Hematopoietic multipotent progenitor cell treated with erythropoietin and hydrocortisone succinate and interleukin-3 and kit ligand, for 15 days (in vitro differentiated cells): ENCODE results near the gene ZSCAN31.

Experiments
- DNase-seq: peaks from one replicate; pipeline ENCODE4 v3.0.0-alpha.2; 2015; ENCODE audit warnings: low spot score

The ZSCAN31 gene

DNA sequence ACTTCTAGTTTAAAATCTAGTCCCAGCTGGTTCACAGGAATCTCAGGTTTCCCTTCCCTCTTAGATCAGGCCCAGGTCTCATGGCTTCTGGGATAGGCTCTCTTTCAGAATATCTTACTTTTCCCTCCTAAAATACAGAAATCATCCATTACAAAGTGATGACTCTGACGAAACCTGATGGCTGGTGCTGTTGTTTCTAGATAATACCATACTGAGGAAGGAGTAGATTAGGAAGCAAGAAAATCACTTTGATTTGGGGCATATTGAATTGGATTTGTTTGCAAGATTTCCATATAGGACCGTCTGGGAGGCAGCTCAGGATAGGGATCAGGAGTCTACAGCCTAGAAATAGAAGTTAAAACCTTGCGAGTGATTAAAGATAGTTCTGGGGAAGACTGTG lies 17.4 kb upstream of the ZSCAN31 start:
- DNase-seq, result no peak

DNA sequence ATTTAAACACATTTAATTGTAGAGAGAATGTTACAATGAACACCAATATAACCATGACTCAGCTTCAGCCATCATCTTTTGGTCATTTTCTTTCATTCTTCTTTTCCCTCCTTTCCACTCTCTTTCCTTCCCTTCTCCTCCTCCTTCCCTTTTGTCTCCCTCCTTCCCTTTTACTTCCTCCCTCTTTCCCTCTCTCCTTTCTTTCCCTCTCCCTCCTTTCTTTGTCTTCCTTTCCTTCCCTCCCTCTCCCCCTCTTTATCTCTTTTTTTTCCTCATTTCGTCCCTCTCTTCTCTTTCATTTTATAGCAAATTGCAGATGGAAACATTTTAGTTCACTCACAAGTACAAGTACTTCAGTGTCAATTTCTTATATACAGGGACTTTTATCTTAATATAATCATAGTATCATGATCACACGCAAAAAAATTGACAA lies 15.6 kb upstream of the ZSCAN31 start:
- DNase-seq, result no peak

DNA sequence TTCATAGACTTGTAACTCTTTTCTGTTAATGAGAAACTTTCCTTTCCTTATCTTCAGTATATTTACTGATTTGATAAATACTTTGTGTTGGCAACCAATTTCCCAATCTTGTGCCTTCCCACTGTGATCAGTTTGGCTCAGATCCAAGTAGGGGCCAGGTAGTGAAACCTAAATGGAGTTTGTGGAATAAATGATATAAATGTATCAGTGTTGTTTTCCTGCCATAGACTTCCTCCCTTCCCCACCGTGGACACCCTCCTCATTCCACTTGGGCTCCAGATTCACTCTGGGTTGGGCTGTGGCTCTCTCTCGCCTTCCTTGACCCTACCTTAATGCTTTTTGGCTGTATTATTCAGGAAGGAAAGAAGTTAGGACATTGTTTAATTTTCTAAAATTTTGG lies 15.1 kb upstream of the ZSCAN31 start:
- DNase-seq, result no peak

DNA sequence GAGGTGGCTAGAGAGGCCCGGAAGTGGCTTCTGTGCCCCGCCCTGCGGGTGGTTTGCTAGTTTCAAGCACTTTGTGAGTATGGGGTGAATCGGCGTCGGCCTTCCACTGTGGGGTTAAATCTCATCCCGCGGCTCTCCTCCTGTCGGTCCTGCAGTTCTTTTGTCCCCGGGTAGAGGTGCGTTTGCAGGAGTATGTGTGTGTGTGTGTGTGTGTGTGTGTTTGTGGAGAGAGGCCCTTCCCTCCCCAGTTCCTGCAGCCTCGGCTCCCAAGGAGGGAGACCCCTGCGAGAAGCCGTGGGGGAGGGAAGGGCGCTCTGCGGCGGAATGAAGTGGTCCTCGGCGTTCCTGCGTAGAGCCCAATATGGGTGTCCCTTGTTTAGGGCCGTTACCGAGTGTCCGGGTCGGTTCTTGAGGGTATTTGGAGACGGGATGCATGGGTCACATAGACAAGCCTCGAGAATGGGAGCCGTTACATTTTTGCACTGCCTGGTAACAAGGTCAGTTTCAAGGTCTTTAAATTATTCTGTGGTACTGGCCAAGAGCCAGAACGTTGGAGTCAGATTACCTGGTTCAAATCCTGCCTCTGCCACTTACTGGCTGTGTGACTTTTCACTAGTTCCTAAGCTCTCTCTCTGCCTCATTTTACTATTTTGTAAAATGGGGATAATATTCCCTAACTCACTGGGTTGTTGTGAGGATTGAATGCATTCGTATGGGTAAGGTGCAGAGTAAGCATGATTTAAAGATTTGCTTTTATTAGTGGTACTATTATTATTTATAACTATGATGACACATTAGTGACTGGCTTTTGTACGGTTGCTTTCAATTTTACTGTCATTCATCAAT lies 14.2 kb upstream of the ZSCAN31 start, which contains the start of gene ZKSCAN3:
ZKSCAN3 (plus strand) TSS at position 56 of the 846 bp plus-strand sequence. CDS start 9,640 bp downstream, outside the sequence.
- peak; percentile 83 for DNase-seq

DNA sequence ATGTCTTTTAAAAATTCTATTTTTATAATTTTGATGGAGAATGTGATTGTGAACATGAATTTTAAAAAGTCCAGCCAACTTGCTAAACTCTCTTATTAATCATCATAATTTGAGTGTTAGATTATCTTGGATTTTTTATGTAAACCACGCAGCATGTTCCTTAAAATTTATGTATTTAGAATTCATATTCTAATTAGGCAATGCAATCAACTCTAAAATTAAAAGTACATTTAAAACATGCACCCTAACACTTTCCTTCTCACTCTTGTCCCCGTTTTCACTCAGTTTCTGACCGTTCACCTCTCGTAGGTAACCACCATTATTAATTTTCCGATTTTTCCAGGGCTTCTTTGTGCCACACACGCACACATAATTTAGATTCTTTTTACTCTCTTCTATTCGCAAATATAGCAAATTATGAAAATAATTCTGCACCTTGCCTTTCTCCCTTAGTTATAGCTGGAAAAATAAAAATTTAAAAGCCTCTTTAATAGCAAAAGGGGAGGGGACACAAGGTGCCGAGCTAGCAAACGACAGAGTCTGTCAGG lies 13.5 kb upstream of the ZSCAN31 start:
- no peak for DNase-seq

DNA sequence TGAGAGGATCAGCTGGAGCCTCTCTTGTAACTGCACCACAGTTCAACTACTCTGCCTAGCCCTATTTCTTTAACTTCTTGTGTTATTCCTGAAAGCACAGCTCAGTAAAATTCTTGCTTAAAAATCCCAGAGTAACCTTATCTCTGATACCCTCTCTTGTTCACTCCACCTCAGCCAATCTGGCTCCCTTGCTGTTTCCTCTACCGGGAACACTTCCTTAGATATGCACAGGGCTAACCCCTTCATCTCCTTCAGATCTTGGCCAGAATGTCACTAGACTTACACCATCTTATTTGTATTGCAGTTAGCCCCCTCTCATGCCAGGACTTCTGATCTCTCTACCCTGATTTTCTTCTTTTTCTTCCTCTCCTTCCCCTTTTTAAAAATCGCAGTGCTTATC lies 11.2 kb upstream of the ZSCAN31 start:
- DNase-seq, result no peak

DNA sequence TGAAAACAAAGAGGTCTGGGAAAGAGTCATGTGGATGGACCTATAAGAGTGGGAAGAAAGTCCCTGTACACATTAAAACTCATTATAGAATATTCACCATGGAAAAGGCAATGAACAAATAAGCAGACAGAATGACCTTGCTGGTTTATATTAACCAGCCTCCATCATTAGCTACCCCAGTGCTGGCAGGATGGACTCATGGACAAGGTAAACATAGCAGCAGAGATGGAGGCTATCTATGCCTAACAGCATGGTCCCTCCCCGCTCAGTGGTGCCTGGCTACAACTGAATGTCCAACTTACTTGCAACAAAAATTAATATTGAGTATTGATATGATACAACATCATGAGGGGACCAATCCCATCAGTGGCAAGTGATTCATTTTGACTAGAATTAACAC lies 9.3 kb upstream of the ZSCAN31 start:
- no peak for DNase-seq

DNA sequence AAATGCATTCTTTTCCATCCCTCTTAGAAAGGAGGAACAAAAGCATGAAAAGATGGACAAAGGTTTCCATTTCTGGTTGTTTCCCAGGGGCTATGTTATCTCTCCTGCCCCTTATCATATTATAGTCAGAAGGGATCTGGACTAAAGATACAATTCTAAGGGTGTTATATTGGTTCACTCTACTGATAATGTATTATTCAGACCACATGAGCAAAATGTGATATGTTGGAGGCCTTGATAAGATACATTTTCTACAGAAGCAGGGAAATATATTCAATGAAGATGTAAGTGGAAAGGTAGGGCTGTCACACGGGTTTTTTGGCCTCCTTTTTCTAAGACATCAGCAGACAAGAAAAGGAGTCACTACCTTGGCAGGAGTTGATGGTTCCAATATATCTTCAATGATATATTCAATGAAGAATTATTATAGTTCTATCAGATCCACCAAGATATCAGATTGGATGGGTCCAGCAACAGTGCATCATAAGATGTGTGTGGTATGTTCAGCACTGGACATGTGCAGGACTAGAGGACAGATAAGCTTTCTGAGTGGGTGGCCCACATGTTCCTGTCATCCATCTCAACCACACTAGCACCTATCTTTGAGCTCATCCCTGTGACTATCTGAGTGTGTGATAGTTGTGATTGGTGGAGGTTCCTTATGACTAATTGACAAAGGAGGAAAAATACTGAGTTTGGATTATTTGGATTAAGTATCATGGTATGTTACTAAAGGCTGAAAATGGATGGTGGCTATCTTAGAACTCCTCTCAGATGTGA lies 8.1 kb upstream of the ZSCAN31 start:
- DNase-seq, result no peak

DNA sequence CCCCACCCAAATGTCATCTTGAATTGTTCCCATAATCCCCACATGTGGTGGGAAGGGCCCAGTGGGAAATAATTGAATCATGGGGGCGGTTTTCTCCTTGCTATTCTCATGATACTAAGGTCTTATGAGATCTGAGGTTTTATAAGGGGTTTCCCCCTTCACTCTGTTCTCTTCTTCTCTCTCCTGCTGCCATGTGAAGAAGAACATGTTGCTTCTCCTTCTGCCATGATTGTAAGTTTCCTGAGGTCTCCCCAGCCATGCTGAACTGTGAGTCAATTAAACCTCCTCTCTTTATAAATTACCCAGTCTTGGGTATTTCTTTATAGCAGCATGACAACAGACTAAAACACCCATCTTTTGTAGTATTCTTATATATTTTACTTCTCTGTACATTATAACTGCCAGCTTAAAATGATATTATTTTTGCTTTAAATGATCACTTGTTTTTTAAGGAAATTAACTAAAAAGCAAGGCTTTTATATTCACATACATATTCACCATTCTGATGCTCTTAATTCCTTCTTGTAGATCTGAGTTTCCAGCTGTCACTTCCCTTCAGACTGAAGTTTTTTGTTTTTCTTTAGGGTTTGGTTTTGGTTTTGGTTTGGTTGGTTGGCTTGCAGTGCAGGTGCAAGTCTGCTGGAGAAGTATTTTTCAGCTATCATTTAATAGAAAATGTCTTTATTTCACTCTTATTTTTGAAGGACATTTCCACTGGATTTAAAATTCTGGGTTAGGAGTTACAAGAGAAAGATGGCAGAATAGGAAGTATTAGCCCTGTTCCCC lies 4.6 kb upstream of the ZSCAN31 start:
- no peak for DNase-seq

DNA sequence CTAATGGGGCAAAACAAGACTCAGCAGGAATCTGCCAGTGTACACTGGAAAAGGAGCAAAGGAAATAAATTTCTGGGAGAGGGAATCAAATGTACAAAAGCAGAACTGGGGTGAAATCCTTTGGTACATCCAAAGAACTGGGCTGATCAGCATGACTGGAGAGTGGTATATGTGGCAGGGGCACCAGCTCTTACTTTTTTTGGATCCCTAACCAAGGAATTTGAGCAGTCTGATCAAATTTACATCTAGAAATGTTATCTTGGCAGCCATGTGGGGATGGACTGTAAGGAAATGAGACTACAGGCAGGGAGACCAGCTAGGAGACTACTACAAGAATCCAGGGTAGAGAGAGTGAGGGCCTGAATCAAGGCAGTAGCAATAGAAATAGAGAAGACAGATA lies 1.2 kb upstream of the ZSCAN31 start:
- no peak for DNase-seq

DNA sequence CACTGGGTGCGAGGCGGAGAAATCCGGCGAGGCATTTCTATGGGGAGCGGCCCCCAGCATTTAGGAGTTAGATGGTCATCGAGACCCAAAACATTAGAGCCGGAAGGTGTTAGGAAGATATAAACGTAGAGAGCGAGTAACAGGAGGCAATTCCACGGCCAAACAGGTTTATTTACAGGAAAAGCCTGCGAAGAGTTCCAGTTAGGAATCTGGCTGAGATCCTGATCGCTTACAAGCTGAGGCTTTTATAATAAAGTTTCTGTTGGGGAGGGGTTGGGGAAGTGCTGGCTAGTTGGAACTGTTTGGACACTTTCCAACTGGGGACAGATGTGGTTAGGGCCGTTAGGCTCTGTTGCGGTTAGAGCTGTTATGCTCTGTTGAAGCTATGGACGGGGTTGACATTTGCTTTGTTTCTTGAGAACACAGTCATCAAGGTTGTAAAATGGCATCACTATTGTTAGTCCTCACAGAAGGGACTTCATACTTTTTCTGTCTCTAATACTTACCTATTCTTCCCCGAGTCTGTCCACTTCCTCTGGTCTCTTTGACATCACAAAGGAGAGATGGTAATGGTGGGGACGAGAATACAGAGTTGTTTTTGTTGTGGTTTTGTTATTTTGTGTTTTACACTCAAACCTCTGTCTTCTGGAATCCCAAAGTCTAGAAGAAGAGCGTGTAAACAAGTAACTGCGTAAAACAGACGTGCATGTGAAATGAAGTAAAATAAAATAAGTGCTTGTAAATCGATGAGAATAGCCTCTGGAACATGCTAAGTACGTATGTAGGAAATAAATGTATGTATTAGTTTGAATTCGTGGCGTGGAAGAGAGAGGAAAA lies 554 bp upstream of the ZSCAN31 start:
- peak; percentile 51 for DNase-seq

DNA sequence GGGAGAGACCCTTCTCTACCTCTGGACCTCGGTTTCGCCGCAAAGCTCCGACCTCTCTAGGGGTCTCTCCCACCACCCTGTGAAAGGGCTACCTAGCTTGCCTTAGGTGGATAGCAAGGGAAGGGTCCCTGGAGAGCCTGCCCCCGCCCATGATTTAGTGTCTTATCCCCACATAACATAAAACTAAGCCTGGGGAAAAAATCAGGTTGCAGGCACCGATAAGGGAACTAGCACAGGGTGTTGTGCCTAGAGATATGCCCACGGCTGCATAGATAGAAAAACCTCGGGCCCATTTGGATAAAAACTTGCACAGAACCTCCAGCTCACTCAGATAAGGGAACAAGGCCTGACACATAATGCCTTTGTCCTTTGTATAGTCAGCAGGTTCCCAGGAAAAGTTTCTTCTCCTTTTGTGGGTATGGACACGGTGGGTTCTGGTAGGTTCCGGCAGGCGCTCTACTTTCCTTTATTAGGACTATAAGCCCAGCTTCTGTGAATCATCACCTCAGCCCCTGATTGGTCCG lies 846 bp downstream of the ZSCAN31 start:
- DNase-seq, result peak; percentile 79

DNA sequence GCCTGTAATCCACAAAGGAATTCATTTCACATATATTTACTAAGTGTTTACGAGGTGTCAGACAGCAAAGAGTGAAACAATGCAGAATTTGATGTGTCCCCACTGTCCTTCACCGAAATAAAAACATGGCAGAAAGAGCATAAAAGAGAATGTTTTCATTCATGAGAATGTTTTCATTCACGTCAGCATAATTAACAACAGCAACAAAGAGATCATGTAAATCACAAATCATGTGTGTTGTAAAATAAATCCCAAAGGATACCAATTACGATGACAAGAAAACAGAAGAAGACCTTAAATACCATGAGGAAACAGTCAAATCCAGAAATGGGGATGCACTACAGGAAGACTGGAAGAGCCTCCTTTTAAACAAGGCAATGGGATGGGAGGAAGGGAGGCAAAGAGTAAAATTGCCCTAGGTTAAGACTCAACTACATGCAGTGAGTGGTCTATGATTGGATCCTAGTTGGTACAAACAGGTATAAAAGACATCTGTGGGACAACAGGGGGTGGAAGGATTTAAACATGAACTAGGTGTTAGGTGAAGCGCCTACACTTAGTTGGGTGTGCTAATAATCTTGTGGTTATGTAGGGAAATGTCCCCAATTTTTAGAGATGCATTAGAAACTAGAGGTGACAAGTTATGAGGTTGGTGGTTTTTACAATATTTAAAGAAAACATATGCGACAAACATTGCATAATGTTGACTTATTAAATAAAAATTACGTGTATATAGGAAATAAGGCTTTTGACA lies 1.5 kb downstream of the ZSCAN31 start:
- no peak for DNase-seq

DNA sequence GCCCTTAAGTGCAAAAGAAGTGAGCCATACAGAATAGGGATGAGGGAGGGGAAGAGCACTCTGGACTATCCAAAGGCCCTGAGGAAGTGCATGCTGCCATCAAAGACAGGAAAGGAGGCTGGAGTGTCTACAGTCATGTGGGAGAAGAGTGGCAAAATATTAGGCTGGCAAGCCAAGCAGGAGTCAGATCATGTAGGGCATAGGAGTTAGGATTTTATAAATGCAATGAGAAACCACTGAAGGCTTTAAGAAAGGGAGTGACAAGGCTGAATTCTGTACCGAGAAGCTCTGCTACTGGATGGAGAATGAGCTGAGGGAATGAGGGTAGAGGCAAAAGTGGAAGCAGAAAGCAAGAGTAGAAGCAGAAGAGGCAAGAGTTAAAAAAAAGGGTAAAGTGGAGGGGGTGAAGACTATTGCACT lies 2.3 kb downstream of the ZSCAN31 start:
- no peak for DNase-seq

DNA sequence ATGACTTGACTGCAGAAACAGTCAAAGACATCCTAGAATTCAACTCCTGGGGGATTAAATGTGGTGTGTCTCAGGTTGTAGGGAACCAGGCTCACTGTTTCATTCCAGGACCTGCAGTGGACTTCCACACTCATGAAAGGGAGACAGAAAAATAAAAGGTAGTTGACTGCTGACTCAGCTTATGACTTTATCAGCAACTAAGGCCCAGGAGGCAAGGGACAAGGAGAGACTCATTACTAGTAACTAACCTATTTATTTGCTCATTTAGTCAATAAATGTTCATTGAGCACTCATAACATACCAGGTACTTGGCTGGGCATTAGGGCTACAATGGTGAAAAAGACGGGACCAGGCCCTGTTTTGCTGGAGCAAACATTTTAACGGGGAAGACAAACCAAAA lies 2.9 kb downstream of the ZSCAN31 start:
- peak; percentile 18 for DNase-seq

DNA sequence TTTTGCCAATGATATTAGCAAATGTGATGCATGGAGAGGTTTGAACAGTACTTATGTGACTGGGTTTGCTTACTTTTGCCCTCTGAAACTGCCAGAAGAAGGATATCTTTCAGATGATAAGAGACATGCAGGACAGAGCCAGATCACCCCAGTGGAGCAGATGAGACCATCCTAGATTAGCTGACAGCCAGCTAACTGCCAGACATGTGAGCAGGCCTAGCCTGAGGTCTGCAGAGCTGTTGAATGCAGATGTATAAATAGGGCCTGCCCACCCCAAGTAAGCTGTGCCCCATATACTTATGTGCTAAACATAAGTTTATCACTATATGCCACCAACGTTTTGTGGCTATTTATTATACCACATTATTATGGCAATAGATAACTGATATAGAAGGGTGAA lies 5.9 kb downstream of the ZSCAN31 start:
- no peak for DNase-seq

DNA sequence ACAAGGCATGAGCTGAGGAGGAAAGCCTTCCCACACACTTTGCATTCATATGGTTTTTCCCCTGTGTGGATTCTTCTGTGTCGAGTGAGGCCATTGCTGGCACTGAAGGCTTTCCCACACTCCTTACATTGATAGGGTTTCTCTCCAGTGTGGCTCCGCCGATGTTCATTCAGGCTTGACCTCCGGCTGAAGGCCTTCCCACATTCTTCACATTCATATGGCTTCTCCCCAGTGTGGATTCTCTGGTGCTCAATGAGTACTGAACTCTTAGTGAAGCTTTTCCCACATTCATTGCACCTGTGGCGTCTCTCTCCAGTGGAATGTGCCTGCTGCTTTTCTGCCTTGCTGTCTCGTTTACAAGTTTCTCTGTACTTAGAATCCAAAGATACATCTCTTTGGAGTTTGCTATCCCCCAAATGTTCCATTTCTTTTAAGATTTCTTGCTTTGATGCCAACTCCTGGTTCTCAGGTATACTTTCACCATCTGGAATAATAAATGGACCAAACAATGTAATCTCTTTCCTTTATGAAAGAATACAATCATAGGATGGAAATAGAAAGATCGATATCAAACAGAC lies 9.5 kb downstream of the ZSCAN31 start:
- no peak for DNase-seq

DNA sequence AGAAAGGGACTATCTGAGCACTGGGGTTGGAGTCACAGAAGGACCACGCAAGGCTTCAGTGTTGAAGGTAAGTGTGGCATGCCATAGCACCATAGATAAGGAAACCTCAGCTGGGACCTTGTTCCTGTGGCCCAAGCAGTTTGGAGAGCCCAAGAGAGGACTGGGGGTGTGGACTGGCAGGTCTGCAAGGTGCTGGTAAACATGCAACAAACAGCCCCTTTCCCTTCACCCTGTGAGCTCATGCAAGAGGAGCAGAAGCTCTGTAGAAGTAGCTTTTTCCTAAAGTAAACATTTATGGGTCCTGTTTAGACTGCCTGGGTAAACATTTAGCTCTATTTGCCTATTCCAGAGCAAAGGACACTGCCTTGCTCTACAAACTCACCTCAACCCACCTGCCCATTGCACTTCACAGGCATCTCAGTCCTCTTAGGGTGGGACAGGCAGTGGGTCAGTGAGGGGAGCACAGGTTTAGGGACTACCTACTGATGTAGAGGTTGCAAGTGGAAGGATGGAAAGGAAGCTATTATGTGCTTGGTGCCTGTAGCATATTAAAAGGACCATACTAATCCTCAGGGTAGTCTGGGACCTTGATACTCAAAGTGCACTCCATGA lies 12.0 kb downstream of the ZSCAN31 start:
- DNase-seq, result no peak

DNA sequence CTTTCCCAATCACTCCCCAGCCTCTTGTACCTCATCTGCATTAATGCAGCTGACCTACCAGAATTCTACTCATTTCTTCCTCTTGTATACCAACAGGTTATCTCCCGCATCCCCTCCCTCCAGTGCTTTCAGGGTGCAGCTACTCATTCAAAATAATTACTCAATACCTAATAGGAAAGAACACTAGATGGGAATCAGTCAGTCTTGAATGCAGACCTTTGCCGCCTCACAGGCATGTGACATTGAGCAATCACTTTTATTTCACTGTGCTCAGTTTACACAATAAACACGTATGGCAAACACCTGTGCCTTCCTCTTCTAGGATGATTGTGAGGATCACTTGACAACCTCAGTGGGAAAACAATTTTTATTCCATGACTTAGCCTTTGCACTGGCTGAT lies 13.3 kb downstream of the ZSCAN31 start:
- no peak for DNase-seq
